ENCODE data around the gene LYZL2.
"Not testable (repeated sequence)": the region's sequence is repeated elsewhere in the genome, so short reads cannot be mapped to it uniquely, and the experiment has no call there.

Gene LYZL2

DNA sequence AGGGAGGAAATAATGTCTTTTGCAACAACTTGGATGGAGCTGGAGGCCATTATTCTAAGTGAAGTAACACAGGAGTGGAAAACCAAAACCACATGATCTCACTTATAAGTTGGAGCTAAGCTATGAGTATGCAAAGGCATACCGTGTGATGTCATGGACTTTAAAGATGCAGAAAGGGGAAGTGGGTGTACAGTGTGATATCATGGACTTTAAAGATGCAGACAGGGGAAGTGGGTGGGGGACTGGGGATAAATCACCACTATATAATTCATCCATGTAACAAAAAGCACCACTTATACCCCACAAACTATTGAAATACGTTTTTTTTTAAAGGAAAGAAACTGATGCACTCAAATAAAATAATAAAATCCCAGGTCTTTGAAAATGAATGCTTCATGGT is 29.5 kb downstream of the LYZL2 start:
- Mint-ChIP-seq H3K36me3 (ENCODE audit: low read depth) (peaks cover 8% of the 10 kb centered on the region), H3K4me3 (no peak overlapping the region), H3K27ac (no peak overlapping the region), H3K9me3 (peaks cover 11% of the 10 kb centered on the region), H3K27me3 (ENCODE audit: low read depth, poor library complexity) (peaks cover 6% of the 10 kb centered on the region), H3K4me1 (peaks cover 35% of the 10 kb centered on the region)
- TF ChIP-seq, protein P1, sequence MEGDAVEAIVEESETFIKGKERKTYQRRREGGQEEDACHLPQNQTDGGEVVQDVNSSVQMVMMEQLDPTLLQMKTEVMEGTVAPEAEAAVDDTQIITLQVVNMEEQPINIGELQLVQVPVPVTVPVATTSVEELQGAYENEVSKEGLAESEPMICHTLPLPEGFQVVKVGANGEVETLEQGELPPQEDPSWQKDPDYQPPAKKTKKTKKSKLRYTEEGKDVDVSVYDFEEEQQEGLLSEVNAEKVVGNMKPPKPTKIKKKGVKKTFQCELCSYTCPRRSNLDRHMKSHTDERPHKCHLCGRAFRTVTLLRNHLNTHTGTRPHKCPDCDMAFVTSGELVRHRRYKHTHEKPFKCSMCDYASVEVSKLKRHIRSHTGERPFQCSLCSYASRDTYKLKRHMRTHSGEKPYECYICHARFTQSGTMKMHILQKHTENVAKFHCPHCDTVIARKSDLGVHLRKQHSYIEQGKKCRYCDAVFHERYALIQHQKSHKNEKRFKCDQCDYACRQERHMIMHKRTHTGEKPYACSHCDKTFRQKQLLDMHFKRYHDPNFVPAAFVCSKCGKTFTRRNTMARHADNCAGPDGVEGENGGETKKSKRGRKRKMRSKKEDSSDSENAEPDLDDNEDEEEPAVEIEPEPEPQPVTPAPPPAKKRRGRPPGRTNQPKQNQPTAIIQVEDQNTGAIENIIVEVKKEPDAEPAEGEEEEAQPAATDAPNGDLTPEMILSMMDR (IDR thresholded peaks at IDR 0.05) = no peak
- DNase-seq = no peak

DNA sequence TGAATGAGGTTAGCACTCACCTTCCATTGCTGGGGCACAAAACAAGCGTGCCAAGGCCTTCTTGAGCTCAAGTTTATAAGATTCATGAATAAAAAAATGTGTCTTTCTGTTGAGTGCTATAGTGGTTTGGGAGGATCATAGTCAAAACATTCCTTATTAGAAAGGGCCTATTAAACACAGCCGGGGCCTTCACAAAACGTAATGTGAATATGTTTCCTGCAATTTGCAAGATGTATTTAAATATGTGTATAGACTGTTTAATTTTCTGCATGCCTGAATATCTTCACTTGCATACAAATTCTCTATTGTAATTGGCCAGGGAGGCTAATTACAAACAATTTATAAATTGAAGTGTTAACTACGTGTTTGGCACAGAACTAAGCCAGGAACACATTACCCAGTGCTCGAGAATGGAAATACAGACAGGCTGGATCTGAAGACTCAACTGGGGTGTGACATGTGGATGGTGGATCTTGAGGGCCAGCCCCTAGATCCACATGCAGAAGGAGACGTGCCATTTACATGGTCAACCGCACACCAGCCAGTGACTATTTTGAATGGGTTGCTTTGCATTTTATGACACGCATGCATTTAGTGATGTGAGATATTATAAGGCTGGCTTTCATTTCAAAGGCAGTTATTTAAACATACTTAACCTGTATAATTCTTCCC is 31.3 kb downstream of the LYZL2 start:
- Mint-ChIP-seq H3K4me1 (peaks cover 31% of the 10 kb centered on the region), H3K36me3 (ENCODE audit: low read depth) (no peaks in the 10 kb centered on the region), H3K27me3 (ENCODE audit: low read depth, poor library complexity) (peaks cover 15% of the 10 kb centered on the region), H3K27ac (no peak overlapping the region), H3K9me3 (no peaks in the 10 kb centered on the region), H3K4me3 (no peak overlapping the region)
- DNase-seq = no peak
- TF ChIP-seq, protein P1 (IDR thresholded peaks at IDR 0.05) = no peak

DNA sequence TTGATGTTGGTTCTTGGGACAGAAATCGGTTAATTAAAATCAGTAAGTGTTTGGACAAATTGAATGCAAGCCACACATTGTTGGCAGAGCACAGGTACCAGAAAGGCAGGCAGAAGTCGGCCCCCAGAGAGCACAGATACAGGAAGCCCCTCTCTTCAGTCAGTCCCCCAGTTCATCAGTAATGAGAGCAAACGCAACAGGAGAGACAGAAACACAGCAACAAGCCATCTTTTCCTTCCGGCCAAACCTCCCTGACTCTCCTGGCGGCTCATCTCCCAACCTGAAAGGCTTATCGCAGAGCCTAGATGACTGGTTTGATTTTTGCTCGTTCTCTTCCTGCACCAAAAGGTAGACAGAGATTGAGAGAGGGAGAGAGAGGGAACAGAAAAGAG is 32.1 kb downstream of the LYZL2 start:
- not testable (repeated sequence) for DNase-seq; H3K27ac Mint-ChIP-seq; H3K9me3 Mint-ChIP-seq; H3K36me3 Mint-ChIP-seq (ENCODE audit: low read depth)
- H3K4me1 Mint-ChIP-seq = peaks cover 31% of the 10 kb centered on the region
- peaks cover 18% of the 10 kb centered on the region for H3K27me3 Mint-ChIP-seq (ENCODE audit: low read depth, poor library complexity)
- H3K4me3 Mint-ChIP-seq = peak overlapping the region; percentile 53

DNA sequence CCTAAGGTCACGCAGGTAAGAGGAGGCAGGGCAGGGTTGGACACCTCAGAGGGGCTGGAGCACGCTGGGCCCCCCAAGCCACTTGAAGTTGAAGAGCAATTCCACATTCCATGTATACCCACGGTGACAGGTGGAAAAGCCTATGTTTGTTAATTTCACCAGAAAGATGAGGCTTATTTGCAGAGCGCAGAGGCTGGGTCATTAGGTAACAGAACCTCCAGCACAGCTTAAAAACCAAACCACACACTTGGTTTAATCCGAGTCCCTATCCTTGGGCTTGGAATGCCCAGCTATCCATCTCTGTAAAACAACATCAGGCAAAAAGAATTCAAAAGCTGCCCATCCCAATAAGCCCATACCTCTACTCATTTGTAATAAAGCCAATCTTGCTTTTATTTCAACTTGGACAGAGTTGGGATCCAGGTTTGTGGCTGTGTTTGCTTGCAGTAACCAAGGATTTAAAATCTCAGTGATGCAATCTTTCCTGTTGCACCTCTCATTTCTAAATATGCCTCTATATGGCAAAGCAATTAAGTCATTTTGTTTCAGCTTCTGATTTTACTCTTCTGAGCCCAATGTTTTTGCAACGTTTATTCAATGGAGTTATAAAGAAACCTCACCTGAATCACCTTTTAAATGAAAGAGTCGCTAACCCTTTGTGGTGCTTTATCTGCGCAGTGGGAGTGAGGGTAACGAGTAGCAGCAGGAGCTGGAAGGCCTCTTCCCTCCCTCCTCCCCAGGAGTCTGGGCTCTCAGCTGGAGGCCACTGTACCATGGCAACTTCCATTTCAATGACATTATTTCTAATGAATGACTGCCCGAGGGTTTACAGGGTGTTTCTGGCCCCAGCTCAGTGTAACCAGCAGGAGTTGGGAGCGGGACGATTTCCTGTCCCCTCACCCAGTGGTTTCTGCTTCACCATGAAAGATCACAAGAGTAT is 32.8 kb downstream of the LYZL2 start:
- DNase-seq; H3K27ac Mint-ChIP-seq; H3K9me3 Mint-ChIP-seq; H3K36me3 Mint-ChIP-seq (ENCODE audit: low read depth): not testable (repeated sequence)
- H3K4me3 Mint-ChIP-seq = peak overlapping the region; percentile 25
- H3K27me3 Mint-ChIP-seq (ENCODE audit: low read depth, poor library complexity) = peaks cover 18% of the 10 kb centered on the region
- peaks cover 31% of the 10 kb centered on the region for H3K4me1 Mint-ChIP-seq

DNA sequence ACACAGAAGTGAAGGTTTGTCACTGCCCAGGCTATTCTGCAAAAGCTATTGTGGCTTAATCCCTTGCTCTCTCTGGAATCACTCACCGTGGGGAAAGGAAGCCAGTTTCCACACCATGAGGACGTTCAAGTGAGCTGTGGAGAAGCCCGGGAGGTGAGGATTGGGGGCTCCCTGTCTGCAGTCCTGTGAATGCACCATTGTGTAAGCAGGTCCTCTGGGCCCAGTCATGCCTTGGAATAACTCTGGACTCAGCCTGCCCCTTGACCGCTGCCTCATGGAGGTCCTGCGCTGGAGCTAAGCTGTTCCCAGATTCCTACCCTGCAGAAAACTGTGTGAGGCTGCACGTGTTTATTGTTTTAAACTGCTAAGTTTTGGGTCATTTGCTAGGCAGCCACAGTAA is 33.5 kb downstream of the LYZL2 start:
- no peaks in the 10 kb centered on the region for H3K9me3 Mint-ChIP-seq
- H3K4me3 Mint-ChIP-seq = no peak overlapping the region
- H3K4me1 Mint-ChIP-seq = peaks cover 31% of the 10 kb centered on the region
- H3K27ac Mint-ChIP-seq = no peak overlapping the region
- DNase-seq = no peak
- peaks cover 22% of the 10 kb centered on the region for H3K27me3 Mint-ChIP-seq (ENCODE audit: low read depth, poor library complexity)
- no peaks in the 10 kb centered on the region for H3K36me3 Mint-ChIP-seq (ENCODE audit: low read depth)
- TF ChIP-seq, protein P1 (IDR thresholded peaks at IDR 0.05) = no peak

DNA sequence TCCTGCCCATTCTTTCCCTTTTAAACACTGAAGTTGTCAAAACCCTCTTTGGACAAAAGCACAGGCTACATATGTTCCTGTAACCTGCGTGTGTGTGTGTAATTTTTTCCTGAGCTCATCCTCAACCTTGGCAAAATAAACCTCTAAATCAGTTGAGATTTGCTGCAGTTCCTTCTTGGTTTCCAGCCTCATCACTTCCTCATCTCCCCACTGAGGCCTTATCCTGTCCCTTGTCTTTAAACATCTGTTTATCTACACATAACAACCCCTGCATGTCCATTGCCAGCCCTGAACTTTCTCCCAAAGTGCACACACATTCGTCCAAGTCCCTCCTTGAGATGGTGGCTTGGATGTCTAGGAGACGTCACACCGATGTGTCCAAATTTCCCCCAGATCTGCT is 35.5 kb downstream of the LYZL2 start:
- peaks cover 22% of the 10 kb centered on the region for H3K27me3 Mint-ChIP-seq (ENCODE audit: low read depth, poor library complexity)
- H3K4me3 Mint-ChIP-seq = no peak overlapping the region
- TF ChIP-seq, protein P1 (IDR thresholded peaks at IDR 0.05) = no peak
- H3K4me1 Mint-ChIP-seq = peaks cover 31% of the 10 kb centered on the region
- H3K36me3 Mint-ChIP-seq (ENCODE audit: low read depth) = no peaks in the 10 kb centered on the region
- H3K9me3 Mint-ChIP-seq = no peaks in the 10 kb centered on the region
- no peak for DNase-seq
- H3K27ac Mint-ChIP-seq = no peak overlapping the region

DNA sequence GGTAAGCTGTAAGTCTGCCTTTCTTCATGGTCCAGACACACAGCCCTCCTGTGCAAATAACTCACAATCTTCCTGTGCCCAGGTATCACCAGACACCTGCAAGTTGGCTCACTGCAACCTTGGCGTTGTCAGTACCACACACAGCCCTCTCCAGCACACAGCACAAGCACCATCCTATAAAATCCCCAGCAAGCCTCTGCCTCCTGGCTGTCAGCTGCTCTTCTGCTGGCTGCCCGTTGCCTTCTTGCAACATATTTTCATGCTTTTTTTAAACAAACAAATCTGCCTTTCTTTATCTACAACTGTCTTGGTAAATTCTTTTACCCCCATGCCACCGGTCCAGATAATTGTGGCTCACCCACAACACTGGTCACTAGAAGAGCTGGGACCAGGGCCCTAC is 36.8 kb downstream of the LYZL2 start:
- Mint-ChIP-seq H3K27me3 (ENCODE audit: low read depth, poor library complexity) (peaks cover 21% of the 10 kb centered on the region), H3K4me1 (peaks cover 30% of the 10 kb centered on the region)
- DNase-seq; H3K9me3 Mint-ChIP-seq; H3K36me3 Mint-ChIP-seq (ENCODE audit: low read depth); H3K4me3 Mint-ChIP-seq; H3K27ac Mint-ChIP-seq: not testable (repeated sequence)
